Dedifferentiated amniotic fluid mesenchymal stem cell (primary cell): ENCODE data around the gene PDZD8.

Experiments used
- DNase-seq: peaks from one replicate; pipeline ENCODE4 v3.0.0-alpha.2; 2016; ENCODE audit errors: extremely low spot score

Gene PDZD8, protein sequence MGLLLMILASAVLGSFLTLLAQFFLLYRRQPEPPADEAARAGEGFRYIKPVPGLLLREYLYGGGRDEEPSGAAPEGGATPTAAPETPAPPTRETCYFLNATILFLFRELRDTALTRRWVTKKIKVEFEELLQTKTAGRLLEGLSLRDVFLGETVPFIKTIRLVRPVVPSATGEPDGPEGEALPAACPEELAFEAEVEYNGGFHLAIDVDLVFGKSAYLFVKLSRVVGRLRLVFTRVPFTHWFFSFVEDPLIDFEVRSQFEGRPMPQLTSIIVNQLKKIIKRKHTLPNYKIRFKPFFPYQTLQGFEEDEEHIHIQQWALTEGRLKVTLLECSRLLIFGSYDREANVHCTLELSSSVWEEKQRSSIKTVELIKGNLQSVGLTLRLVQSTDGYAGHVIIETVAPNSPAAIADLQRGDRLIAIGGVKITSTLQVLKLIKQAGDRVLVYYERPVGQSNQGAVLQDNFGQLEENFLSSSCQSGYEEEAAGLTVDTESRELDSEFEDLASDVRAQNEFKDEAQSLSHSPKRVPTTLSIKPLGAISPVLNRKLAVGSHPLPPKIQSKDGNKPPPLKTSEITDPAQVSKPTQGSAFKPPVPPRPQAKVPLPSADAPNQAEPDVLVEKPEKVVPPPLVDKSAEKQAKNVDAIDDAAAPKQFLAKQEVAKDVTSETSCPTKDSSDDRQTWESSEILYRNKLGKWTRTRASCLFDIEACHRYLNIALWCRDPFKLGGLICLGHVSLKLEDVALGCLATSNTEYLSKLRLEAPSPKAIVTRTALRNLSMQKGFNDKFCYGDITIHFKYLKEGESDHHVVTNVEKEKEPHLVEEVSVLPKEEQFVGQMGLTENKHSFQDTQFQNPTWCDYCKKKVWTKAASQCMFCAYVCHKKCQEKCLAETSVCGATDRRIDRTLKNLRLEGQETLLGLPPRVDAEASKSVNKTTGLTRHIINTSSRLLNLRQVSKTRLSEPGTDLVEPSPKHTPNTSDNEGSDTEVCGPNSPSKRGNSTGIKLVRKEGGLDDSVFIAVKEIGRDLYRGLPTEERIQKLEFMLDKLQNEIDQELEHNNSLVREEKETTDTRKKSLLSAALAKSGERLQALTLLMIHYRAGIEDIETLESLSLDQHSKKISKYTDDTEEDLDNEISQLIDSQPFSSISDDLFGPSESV

DNA sequence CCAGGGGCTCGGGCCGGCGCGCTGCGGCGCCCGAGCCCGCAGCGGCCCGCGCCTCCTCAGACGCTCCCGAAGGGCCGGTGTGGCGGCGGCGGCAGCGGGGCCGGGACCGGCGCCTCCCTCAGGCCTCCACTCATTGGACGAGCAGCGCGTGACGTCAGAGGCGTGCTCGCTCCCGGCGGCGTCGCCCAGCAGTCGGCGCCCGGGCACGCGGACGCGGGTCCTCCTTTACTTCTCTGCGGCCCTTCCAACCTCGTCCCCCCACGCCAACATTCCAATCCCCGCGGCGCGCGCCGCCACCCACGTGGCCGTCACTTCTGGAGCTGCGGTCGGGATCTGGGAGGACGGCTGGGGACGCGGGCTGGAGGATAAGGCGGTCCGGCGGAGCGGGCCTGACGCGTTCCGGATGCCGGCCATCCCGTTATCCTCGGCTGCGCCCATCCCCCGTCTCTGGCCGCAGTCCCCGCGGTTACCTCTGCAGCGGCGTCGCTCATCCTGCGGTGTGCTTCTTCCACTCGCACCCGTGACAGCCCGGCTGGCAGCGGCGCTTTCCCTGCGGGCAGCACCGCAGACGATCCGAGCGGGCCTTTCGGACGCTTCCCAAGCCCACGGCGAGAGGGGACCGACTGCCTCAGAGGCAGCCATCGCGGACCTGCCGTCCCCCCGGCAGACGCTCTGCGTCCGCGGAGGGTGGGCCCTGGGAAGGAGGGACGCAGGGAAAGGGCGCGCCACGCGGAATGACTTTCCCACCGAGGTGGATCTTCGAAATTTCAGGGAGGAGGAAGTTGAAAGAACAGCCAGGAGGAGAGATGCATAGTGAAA lies at the start of gene PDZD8:
Gene PDZD8 (minus strand): TSS at position 81 of the 819 bp plus-strand sequence. CDS start 213 bp downstream, outside the sequence.
- peak; percentile 91 for DNase-seq

DNA sequence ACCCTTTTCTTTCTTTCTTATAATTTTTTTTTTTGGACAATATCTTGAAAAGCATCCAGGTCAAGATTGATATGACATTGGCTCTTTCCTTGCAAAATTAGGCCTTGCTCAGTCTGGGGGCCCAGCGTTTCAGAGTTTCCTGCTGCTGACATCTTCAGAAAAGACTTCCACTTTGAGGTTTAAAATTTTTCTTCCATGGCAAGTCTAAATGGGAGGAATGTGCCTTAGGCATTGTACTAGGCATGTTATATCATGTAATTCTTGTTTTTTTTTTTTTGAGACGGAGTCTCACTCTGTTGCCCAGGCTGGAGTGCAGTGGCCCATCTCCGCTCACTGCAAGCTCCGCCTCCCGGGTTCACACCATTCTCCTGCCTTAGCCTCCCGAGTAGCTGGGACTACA lies 48.9 kb upstream of the PDZD8 start:
- DNase-seq = no peak

DNA sequence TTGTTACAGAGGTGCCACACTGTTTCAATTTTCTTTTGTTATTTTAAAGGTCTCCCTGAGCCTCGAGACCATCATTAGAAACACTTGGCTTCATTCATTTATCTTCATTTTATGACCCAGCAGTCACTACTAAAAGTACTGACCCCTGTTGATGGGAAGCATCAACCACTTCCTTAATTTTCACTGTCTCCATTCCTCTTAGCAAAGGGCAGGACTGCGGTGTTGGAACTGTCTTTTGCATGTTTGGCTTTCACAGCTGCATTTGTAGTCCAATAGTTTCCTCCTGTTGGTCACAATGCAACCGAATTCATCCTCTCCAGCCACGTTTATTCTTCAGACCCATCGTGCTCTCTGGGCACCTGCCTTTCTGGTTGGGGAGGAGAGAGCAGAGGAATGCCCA lies 46.7 kb upstream of the PDZD8 start:
- DNase-seq = no peak

DNA sequence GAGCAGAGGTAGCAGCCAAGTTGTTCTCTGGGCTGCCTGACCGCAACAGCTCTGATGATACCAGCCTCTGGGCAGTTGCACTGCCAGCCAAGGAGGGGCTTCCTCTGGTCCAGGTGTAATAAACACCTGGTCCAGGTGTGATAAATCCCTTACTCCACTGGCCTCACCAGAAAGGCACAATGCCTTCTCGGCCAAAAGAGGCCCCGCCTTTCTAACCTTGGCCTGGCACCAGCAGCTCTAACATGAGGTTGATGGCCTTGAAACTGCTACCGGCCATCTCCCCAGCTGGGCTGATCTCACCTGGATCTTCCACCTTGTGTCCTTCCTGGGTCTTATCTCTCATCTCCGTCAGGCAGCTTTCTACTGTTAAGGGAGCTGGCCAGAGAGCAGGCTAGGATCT lies 45.5 kb upstream of the PDZD8 start:
- DNase-seq = no peak

DNA sequence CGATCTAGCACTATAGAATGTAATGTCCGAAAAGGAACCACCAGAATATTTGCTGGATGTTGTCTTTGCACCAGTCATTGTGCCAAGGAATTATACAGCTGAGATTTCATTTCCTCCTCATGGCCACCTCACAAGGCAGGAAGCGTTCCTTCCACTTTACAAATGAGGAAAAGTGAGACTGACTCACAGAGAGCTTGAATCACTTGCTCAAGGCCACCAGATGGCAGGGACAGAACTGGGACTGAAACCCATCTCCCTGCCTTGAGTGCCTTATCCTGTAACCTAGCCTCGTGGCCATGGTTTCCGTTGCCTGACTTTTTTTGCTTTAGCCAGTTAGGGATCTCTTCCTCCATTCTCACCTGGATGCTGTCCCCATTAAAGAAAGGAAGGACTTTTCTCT lies 44.7 kb upstream of the PDZD8 start:
- DNase-seq = no peak

DNA sequence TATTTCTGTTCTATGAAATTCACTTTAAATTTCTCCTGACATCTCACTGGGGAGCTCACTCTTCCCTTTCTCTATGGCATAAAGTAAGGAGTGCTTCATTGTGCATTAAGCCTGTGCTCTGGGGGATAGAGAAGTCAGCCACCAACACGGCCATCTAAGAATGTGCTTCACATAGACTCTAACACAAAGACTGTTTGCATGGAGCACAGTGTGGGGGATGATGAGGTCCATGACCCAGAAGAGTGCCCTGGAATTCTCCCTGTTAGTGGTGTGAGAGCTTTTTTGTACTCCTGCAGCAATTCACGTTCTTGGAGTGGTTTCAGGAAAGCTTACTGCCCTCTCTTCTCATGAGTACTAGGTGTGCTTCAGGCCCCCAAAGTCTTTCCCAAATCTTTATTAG lies 43.9 kb upstream of the PDZD8 start:
- no peak for DNase-seq

DNA sequence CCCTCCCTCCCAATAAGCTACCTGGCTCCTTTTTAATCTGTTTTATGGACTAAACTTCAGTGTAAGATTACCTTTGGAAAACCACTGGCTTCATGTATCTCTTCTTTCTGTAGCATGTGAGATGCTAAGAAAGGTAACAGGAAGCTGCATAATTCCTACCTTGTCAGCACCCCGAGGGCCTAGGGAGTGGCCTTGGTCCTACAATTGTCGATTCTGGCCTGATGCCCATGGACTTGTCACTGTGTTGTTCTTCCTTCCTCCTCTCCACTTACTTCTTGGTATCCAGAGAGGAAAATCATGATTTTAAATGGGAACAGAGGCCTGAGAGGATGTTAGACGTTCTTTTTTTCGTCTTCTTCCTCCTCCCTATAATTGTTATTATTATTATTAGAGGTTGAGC lies 42.9 kb upstream of the PDZD8 start:
- no peak for DNase-seq

DNA sequence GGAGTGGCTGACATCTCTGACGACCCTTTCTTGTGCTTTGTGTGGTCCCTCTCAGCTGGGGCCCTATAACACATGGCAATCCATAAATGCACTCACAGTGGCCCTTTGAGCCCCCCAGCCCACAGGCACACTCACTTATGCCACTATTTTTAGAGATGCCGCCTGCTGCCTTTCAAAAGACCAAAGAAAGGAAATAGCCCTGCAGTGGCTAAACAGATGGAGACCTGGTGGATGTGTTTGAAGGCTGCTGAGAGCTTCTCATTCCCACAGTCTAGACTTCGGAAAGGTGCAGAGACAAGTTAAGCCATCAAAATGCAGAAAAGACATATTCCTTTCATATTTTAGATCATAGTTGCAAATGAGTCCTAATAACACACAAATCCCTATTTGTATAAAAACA lies 42.0 kb upstream of the PDZD8 start:
- DNase-seq = no peak

DNA sequence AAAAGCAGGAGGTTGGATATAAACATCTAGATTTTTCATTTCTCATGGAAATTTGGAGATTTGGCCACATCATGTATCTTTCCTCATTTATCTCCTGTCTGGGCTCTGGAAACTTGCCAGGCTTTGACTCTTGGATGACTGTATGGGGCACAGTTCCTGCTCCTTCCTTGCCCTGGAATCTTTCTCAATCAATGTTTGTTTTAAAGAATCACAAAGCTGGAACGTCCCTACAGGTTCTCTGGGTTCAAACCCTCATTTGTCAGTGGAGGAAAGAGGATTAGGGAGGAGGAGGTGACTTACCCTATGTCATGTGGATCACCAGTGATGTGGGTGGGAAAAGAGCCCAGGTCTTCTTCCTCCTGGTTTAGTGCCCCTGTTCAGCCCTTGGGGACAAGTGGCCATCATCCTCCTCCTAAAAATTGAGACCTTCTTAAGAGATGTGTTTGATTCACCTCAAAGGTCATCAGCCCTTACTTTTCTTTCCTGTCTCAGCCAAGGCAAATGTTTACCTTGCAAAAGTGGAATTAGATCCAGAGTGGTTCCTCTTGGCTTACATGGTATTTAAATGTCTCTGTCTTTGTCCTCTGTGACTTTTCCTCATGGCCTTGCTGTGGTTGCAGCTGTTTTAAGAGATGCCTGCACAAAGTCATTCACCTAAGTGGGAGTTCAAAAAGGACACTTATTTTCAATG lies 38.8 kb upstream of the PDZD8 start:
- DNase-seq = no peak

DNA sequence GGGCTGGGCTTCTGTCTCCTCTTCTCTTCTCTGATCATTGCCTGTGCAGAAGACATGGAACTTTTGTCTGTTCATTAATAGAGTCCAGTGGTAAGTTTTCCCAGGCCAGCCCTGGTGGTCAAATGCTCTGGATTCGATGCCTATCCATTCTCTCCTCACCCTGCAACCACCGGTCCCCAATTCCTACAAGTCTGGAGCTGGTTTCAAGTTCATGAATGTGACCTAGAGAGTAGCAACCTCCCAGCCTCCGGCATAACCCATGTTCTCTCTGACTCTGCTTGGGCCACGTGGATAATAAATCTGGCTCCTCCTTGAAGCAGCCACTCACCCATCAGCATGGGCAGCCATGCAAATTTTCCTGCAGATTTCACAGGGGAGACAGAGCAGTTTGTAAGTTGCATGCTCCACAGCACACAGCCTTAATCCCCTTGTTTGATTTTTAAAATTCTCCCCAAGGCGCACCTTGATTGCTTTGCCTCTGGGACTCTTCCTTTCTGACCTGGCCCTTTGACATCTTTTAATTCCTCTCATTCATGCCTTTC lies 37.3 kb upstream of the PDZD8 start:
- no peak for DNase-seq

DNA sequence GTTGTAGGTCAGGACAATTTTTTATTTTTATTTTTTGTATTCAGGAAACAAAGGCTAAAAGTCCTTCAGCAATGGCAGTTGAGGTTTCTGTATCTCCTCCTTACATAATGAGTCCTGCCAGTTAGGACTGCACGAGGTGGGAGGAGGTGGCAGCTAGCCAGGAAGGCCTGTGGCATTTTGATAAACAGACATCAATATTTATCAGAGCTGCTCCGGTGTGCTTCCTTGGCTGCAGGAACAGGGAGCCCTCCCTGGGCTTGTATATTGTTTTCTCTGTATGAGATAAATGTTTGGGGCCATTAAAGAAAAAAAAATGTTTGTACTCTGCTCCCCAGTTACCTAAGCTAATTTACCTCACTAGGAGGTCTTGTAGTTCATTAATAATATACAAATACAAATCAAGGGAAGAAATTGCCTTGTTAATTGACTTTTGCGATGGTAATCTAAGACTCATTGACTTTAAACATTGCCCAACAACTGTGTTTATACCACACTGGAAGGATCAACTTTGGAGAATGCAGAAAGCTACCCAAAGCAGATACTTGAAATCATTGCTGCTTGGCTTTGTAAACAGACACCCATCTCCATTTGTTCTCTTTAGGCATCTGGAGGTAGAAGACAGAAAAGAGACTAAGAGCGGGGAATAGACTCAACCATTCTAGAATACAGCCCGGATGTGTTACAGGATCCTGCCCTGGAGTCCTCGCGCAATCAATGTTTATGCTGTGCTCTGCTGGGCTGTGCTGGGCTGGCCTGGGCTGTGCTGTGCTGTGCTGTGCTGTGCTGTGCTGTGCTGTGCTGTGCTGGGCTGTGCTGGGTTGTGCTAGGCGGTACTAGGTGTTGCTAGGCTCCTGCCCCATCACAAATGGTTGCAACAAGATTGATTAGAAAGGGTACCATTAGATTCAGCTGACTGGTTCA lies 36.5 kb upstream of the PDZD8 start:
- no peak for DNase-seq

DNA sequence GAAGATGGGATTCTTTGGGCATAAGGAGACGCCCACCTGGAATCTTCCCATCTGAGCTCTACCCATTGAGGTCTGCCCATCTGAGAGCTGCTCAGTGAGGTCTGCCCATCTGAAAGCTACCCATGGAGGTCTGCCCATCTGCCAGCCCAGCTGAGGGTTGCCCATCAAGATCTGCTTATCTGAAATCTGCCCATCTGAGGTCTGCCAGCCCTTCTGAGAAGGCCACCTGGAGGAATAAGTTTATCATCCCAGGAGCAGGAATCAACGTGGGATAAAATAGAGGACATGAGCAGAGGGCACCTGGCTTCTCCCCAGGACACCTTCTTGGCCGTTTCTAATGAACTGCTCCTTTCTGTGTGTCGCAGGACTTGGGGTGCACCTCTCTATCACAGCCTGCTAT lies 35.3 kb upstream of the PDZD8 start:
- no peak for DNase-seq

DNA sequence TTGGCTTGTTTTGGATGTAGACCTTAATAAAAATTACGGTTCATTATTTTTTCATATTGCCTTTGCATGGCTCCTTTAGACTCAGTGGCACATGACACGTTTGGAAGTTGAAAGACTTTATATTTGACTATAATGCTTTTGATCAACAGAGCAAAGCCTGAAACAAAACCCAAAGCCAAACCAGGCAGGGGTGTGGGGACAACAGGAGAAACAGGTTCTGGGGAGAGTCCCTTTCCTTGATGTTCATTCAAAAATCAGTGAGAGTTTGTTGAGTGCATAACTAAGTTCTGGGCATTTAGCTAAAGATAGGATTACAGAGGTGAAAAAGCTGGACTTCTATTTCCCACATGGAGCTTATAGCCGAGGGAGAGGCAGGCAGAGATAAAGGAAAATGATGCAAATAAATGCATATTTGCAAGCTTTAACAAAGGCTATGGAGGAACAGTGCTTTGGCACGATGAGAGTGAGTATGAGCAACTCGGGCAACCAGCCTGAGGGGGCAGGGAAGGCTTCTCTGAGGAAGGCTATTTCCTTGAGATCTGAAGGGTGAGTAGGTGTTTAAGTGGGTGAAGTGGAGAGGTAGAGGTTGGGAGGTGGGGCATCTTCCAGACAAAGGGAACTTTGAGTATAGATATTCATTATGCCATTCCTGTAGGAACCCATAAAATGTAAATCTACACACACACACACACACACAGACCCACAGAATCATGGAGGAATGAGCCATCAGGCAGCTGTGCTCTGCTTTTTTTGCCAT lies 34.5 kb upstream of the PDZD8 start:
- DNase-seq = no peak

DNA sequence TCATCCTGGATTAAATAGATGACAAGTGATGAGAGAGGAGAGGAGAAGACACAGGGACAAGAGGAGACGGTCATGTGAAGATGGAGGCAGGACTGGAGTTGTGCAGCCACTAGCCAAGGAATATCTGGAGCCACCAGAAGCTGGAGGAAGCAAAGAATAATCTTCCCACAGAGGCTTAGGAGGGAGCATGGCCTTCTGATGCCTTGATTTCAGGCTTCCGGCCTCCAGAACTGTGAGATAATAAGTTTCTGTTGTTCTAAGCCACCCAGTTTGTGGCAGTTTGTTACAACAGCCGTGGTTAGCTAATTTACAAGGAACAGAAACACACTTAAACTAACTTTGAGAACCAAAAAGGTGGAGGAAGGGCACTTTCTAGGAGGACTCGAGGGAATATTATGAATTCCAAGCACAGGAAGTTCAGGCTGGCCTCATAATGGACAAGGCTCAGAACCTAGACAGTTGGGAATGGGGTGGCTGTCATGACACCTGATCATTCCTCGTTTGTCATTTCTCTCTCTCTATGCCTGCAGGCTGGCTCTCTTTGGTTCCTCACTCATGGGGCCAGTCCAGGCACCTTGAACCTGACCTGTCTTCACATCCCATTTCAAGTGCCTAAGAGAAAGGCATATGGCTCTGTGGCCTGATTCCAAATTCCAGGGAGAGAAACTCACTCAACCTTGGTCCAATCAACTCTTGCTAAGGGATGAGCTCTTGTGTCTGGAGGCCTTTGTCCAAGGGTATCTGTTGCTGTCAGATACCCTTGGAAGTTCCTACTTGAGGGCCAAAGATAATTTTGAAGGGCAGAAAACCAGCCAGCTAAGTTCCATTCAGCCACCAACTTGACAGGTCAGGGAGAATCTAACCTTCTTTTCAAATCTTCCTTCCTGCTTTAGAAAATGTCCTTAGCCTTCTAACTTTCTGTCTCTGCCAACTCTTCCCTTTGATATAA lies 33.5 kb upstream of the PDZD8 start:
- DNase-seq = no peak

DNA sequence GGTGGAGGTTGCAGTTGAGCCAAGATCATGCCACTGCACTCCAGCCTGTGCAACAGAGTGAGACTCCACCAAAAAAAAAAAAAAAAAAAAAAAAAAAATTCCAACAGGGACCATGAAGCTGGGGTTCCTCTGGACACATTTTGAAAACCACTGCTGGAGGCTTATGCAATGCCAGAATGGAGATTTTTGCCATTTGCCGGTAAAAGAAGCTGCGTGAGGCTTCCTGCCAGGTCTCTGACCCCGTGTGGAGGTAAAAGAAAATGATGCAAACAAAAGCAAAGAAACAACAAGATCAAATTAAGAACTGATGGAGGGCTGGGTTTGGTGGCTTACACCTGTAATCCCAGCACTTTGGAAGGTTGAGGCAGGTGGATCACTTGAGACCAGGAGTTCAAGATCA lies 30.5 kb upstream of the PDZD8 start:
- DNase-seq = no peak

DNA sequence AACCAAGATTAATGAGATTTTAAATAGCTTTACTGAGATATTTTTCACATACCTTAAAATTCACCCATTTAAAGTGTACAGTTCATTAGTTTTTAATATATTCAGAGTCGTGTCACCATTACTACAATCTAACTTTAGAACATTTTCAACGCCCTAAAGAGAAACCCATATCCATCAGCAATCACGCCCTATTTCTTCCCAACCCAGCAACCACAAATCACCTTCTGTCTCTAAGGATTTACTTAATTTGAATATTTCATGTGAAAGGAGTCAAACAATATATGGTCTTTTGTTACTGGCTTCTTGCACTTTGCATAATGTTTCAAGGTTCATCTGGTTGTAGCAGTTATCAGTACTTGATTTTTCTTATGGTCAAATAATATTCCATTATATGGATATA lies 25.1 kb upstream of the PDZD8 start:
- no peak for DNase-seq

DNA sequence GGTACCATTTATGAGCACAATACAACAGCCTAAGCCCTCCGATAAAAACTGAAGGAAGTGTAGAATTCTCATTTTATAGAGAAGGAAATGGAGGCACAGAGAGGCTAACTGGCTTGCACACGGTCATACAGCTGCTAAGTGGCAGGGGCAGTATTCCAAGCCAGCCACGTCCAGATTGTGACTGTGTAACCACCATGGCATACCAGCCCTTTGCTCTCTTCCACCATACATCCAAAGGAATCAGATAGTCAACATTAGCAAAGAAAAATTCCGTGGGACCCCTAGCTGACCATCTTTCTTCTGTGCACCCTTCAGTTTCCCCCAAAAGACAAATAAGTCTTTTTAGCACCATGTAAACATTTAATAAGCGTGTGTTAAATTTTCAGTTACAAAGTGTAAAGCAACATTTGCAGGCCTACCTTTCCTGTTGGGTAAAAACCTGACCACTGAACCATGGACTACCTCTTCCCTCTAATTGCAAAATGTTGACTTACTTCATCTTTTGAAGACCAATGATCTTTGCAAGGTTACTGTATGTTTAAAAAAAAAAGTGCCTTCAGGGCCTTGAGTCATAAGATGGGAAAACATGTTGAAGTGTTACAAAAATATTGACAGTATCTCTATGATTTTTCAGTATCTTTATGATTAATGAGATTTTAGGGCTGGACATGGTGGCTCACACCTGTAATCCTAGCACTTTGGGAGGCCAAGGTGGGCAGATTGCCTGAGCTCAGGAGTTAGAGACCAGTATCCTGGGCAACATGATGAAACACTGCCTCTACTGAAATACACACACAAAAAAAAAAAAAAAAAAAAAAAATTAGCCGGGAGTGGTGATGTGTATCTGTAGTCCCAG lies 24.3 kb upstream of the PDZD8 start:
- no peak for DNase-seq
